ENCODE data around the gene DENND2C. TPM values are rescaled to one million over a fixed set of nuclear protein-coding genes. Genes with fewer than 3 reads are reported as not detected.

Gene DENND2C
- total RNA-seq, 1 donor from 2014 or later, result 3.6 TPM

- H3K9me3 Mint-ChIP-seq, result no peaks in the 10 kb centered on the region
- peaks cover 3% of the 10 kb centered on the region for H3K36me3 Mint-ChIP-seq
- H3K27ac Mint-ChIP-seq, result peak overlapping the region; percentile 90
- TF ChIP-seq CTCF (conservative IDR thresholded peaks at IDR 0.05), result no peak
- no peak overlapping the region for H3K4me3 Mint-ChIP-seq
- no peak for DNase-seq (ENCODE audit: extremely low spot score, unreplicated experiment)
- no peaks in the 10 kb centered on the region for H3K4me1 Mint-ChIP-seq (ENCODE audit: unreplicated experiment)
- H3K27me3 Mint-ChIP-seq, result no peaks in the 10 kb centered on the region
Observed at GRCh38 chr1:114610546-114611245, 59.2 kb downstream of the DENND2C start.

- peak overlapping the region; percentile 90 for H3K27ac Mint-ChIP-seq
- H3K9me3 Mint-ChIP-seq, result no peaks in the 10 kb centered on the region
- no peaks in the 10 kb centered on the region for H3K4me1 Mint-ChIP-seq (ENCODE audit: unreplicated experiment)
- no peak for TF ChIP-seq CTCF (conservative IDR thresholded peaks at IDR 0.05)
- H3K27me3 Mint-ChIP-seq, result no peaks in the 10 kb centered on the region
- H3K4me3 Mint-ChIP-seq, result no peak overlapping the region
- no peaks in the 10 kb centered on the region for H3K36me3 Mint-ChIP-seq
- no peak for DNase-seq (ENCODE audit: extremely low spot score, unreplicated experiment)
Observed at GRCh38 chr1:114609826-114610225, 60.0 kb downstream of the DENND2C start.

- Mint-ChIP-seq H3K4me1 (ENCODE audit: unreplicated experiment) (no peaks in the 10 kb centered on the region), H3K4me3 (no peak overlapping the region), H3K9me3 (no peaks in the 10 kb centered on the region), H3K27ac (peak overlapping the region; percentile 48), H3K27me3 (no peaks in the 10 kb centered on the region), H3K36me3 (no peaks in the 10 kb centered on the region)
- no peak for DNase-seq (ENCODE audit: extremely low spot score, unreplicated experiment)
- no peak for TF ChIP-seq CTCF (conservative IDR thresholded peaks at IDR 0.05)
Observed at GRCh38 chr1:114609026-114609425, 60.8 kb downstream of the DENND2C start.

GRCh38 chr1:114607223-114607622 lies 62.6 kb downstream of the DENND2C start:
- Mint-ChIP-seq H3K9me3 (no peaks in the 10 kb centered on the region), H3K4me1 (ENCODE audit: unreplicated experiment) (no peaks in the 10 kb centered on the region), H3K27ac (no peak overlapping the region), H3K4me3 (no peak overlapping the region), H3K36me3 (no peaks in the 10 kb centered on the region), H3K27me3 (no peaks in the 10 kb centered on the region)
- no peak for DNase-seq (ENCODE audit: extremely low spot score, unreplicated experiment)
- no peak for TF ChIP-seq CTCF (conservative IDR thresholded peaks at IDR 0.05)

- Mint-ChIP-seq H3K27ac (no peak overlapping the region), H3K4me3 (no peak overlapping the region)
- no peak for TF ChIP-seq CTCF (conservative IDR thresholded peaks at IDR 0.05)
Observed at GRCh38 chr1:114597949-114598348, 71.9 kb downstream of the DENND2C start.

More at GRCh38 chr1:114597949-114598348, 71.9 kb downstream of the DENND2C start:
- no peaks in the 10 kb centered on the region for H3K4me1 Mint-ChIP-seq (ENCODE audit: unreplicated experiment)
- no peak for DNase-seq (ENCODE audit: extremely low spot score, unreplicated experiment)
- no peaks in the 10 kb centered on the region for H3K9me3 Mint-ChIP-seq
- H3K27me3 Mint-ChIP-seq, result no peaks in the 10 kb centered on the region
- H3K36me3 Mint-ChIP-seq, result peaks cover 5% of the 10 kb centered on the region
